Measurements from ENCODE around the gene ZFPM1. TPM values are rescaled to one million over a fixed set of nuclear protein-coding genes. Genes with fewer than 3 reads are reported as not detected.

Gene ZFPM1
- total and polyA plus RNA-seq, 4 donors, result 0.57 to 9.0 (median 2.8) TPM

DNA sequence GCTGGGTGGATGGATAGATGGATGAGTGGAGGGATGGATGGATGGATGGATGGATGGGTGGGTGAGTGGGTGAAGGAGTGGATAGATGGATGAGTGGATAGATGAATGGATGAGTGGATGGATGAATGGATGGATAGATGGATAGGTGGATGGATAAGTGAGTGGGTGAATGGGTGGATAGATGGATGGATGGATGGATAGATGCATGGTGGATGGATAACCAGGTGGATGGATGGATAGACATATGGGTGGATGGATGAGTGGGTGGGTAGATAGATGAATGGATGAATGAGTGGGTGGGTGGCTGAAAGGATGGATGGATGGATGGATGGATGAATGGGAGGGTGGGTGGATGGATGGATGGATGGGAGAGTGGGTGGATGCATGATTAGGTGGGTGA lies 66.2 kb downstream of the ZFPM1 start:
- Histone ChIP-seq H3K27ac (ENCODE audit: low read depth in 1 of 2, low read length in 1 of 2) (no peak overlapping the region), H3K27me3 (ENCODE audit: control insufficient read depth in 3 of 3, insufficient read depth in 3 of 3, low read length in 2 of 3) (peaks cover 0 to 6% (median 0%) of the 10 kb centered on the region in 3 donors), H3K4me3 (no peak overlapping the region), H3K9ac (ENCODE audit: insufficient read depth in 1 of 2, low read length in 2 of 2) (no peak overlapping the region), H3K4me1 (ENCODE audit: control insufficient read depth in 5 of 5, insufficient read depth in 5 of 5, low read length in 5 of 5) (peaks cover 0 to 31% (median 0%) of the 10 kb centered on the region in 5 donors), H3K36me3 (ENCODE audit: control insufficient read depth in 4 of 4, insufficient read depth in 4 of 4, low read length in 4 of 4) (no peaks in the 10 kb centered on the region), H3K9me3 (ENCODE audit: control insufficient read depth in 4 of 4, insufficient read depth in 3 of 4, low read length in 3 of 4) (peaks cover 0 to 3% (median 0%) of the 10 kb centered on the region in 4 donors)
- DNase-seq, result no peak
- TF ChIP-seq CTCF (IDR thresholded peaks at IDR 0.05; ENCODE audit: control extremely low read depth, extremely low read depth), result no peak
- ATAC-seq (ENCODE audit: insufficient read depth, low FRiP score), result no peak

GRCh38 chr16:88519938-88520653 lies 67.0 kb downstream of the ZFPM1 start:
- Histone ChIP-seq H3K4me1 (ENCODE audit: control insufficient read depth in 5 of 5, insufficient read depth in 5 of 5, low read length in 5 of 5) (peaks cover 0 to 28% (median 0%) of the 10 kb centered on the region in 5 donors), H3K9ac (ENCODE audit: insufficient read depth in 1 of 2, low read length in 2 of 2) (no peak overlapping the region), H3K27me3 (ENCODE audit: control insufficient read depth in 3 of 3, insufficient read depth in 3 of 3, low read length in 2 of 3) (peaks cover 0 to 5% (median 0%) of the 10 kb centered on the region in 3 donors), H3K4me3 (no peak overlapping the region), H3K27ac (ENCODE audit: low read depth in 1 of 2, low read length in 1 of 2) (no peak overlapping the region), H3K9me3 (ENCODE audit: control insufficient read depth in 4 of 4, insufficient read depth in 3 of 4, low read length in 3 of 4) (peaks cover 0 to 3% (median 0%) of the 10 kb centered on the region in 4 donors), H3K36me3 (ENCODE audit: control insufficient read depth in 4 of 4, insufficient read depth in 4 of 4, low read length in 4 of 4) (no peaks in the 10 kb centered on the region)
- WGBS, 2 donors, result 97 to 98% methylated on average over 3 of the region's 3 CpGs
- no peak for DNase-seq
- TF ChIP-seq CTCF (IDR thresholded peaks at IDR 0.05; ENCODE audit: control extremely low read depth, extremely low read depth), result no peak
- ATAC-seq (ENCODE audit: insufficient read depth, low FRiP score), result no peak

- DNase-seq (no peak), ATAC-seq (ENCODE audit: insufficient read depth, low FRiP score) (no peak)
- H3K4me3 ChIP-seq, result no peak overlapping the region
- peaks cover 0 to 3% (median 0%) of the 10 kb centered on the region in 4 donors for H3K9me3 ChIP-seq (ENCODE audit: control insufficient read depth in 4 of 4, insufficient read depth in 3 of 4, low read length in 3 of 4)
- H3K4me1 ChIP-seq (ENCODE audit: control insufficient read depth in 5 of 5, insufficient read depth in 5 of 5, low read length in 5 of 5), result peaks cover 0 to 26% (median 3%) of the 10 kb centered on the region in 5 donors
- H3K27ac ChIP-seq (ENCODE audit: low read depth in 1 of 2, low read length in 1 of 2), result no peak overlapping the region
- H3K27me3 ChIP-seq (ENCODE audit: control insufficient read depth in 3 of 3, insufficient read depth in 3 of 3, low read length in 2 of 3), result no peaks in the 10 kb centered on the region
- H3K36me3 ChIP-seq (ENCODE audit: control insufficient read depth in 4 of 4, insufficient read depth in 4 of 4, low read length in 4 of 4), result no peaks in the 10 kb centered on the region
- no peak for TF ChIP-seq CTCF (IDR thresholded peaks at IDR 0.05; ENCODE audit: control extremely low read depth, extremely low read depth)
- 68 to 87% methylated on average over 9 of the region's 9 CpGs for WGBS, 2 donors
- H3K9ac ChIP-seq (ENCODE audit: insufficient read depth in 1 of 2, low read length in 2 of 2), result no peak overlapping the region
These were observed 68.6 kb downstream of the ZFPM1 start for GRCh38 chr16:88521674-88522073.

All from lung (tissue), 12 donors.